HG02678 (cell line): Measurements from ENCODE around the gene BARX2.
"Not testable (repeated sequence)": the region's sequence is repeated elsewhere in the genome, so short reads cannot be mapped to it uniquely, and the experiment has no call there.

ENCODE experiments used
- ATAC-seq: cut with Tn5 transposase; IDR thresholded peaks from one replicate; pipeline ENCODE4 v1.9.1; 2021; ENCODE audit warnings: mild to moderate bottlenecking, moderate library complexity; ENCODE audit not compliant: unreplicated experiment

The BARX2 gene, protein sequence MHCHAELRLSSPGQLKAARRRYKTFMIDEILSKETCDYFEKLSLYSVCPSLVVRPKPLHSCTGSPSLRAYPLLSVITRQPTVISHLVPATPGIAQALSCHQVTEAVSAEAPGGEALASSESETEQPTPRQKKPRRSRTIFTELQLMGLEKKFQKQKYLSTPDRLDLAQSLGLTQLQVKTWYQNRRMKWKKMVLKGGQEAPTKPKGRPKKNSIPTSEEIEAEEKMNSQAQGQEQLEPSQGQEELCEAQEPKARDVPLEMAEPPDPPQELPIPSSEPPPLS

GRCh38 chr11:129375751-129376657, at the start of gene BARX2:
TSS of gene BARX2 (plus strand) at chr11:129375848. CDS start at chr11:129376036, 188 bp downstream.
- ATAC-seq, result peak; percentile 44

DNA sequence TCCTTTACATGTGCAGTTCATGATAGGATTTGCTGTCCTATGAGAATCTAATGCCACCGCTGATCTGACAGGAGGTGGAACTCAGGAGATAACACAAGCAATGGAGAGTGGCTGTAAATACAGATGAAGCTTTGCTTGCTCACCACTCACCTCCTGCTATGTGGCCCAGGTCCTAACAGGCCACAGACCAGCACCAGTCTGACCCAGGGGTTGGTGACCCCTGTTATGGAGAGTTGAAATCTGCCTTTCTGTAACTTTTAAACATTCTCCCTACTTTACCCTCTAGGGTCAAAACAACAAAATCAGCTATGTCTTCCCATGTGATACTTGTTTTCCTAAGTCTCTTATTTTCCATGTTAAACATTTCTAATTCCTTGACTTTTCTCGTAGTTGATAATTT, 48.7 kb upstream of the BARX2 start:
- no peak for ATAC-seq

GRCh38 chr11:129327708-129328107, 47.9 kb upstream of the BARX2 start:
- not testable (repeated sequence) for ATAC-seq

DNA sequence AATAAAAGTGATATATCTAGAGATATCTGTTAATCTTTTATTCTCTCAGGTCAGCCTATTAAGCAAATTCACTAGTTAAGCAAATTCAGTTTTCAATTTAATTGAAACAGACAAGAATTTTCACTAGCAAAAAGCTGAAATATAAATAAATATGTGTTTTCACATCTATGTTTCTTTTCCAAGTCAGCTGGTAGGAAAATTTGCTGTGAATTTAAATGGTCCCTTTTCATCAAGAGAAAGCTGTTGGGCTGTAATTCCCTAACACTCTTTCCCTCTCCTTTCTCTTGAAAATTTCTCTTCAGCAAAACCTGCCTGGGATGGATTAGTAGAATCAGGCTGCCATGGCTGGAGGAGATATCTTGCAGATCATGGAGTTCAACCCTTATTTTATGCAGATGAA, 46.9 kb upstream of the BARX2 start:
- no peak for ATAC-seq

- ATAC-seq, result no peak
Measured at GRCh38 chr11:129331217-129331616, 44.4 kb upstream of the BARX2 start.

- ATAC-seq, result peak; percentile 93
Measured at GRCh38 chr11:129331871-129332274, 43.8 kb upstream of the BARX2 start.

- no peak for ATAC-seq
Measured at GRCh38 chr11:129333873-129334272, 41.8 kb upstream of the BARX2 start.

GRCh38 chr11:129344301-129344940, 31.2 kb upstream of the BARX2 start:
- not testable (repeated sequence) for ATAC-seq

DNA sequence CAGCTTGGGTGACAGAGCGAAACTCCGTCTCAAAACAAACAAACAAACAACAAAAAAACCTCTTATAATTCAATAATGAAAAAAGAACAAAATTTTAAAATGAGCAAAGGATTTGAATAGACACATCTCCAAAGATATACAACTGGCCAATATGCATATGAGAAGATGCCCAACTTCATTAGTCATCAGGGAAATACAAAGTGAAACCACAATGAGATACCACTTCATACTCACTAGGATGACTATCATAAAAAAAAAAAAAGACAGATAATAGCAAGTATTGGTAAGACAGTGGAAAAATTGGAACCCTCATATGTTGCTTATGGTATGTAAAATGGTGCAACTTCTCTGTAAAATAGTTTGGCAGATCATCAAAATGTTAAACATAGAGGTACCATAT, 28.7 kb upstream of the BARX2 start:
- no peak for ATAC-seq

DNA sequence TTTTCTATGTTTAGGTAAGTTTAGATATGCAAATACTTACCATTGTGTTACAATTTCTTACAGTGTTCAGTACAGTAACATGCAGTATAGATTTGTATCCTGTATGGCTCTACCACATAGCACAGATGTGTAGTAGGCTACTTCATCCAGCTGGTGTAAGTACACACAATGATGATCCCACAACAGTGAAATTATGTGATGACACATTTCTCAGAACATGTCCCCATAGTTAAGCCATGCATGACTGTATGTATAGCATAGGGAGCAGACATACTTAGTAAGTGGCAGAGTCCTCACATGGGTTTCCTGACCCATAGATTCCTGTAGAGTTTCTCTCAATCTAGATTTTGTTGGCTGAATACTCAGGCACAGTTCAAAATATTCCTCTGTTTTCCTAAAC, 26.8 kb upstream of the BARX2 start:
- no peak for ATAC-seq

DNA sequence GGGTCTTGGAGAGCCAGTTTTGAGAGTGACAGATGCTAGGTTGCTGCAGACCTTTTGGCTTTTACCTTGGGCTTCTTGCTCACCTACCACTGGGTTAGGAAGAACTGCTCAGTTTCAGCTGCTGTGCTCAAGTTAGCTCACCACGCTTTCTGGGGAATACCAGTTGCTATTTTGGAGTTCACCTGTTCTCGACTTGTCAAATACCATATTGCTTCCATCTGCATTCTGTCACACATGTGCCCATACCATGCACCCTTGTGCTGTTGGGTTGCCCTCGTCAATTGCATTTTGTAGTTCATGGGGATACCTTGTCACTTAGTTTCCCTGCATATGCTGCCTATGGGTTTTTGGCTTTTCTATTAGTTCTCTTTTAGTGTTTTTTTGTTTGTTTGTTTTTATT, 23.0 kb upstream of the BARX2 start:
- ATAC-seq, result no peak

GRCh38 chr11:129354691-129355090, 21.0 kb upstream of the BARX2 start:
- ATAC-seq, result no peak

DNA sequence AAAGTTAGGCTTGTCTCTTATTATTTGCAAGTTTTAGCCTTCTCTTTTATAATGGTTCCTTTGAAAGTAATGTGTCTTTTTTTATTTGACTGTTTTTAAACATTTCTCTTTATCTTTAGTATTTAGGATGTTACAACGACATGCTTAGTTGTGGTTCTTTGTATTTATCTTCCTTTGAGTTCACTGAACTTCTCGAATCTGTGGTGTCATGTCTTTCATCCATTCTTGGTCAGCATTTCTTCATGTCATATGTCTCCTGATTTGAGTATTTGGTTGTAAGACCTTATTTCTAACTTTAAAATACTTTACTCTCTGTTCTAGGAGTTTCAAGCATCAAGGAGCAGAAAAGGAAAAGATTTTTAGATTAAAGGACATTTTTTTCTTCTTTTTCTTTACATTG, 15.9 kb upstream of the BARX2 start:
- no peak for ATAC-seq

- ATAC-seq, result peak; percentile 100
Measured at GRCh38 chr11:129364143-129364654, 11.4 kb upstream of the BARX2 start.

DNA sequence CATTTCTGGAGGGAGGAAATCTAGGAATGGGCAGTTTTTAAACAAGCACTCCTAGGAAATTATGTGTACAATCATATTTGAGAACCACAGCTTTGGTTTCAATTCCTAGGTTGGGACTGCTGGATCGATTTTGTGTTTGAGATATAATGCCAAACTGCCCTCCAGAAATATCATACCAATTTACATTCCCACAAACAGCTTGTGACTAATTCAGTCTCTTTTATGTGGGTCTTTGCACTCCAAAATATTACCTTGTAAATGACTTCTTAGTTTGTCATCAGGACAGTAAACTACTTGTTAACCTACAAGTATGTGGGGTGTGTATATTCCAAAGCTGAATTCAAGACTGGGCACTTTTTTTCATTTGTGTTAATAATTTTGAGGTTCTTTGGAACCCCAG, 9.8 kb upstream of the BARX2 start:
- no peak for ATAC-seq

GRCh38 chr11:129366737-129367597, 8.7 kb upstream of the BARX2 start:
- no peak for ATAC-seq

GRCh38 chr11:129368889-129369672, 6.6 kb upstream of the BARX2 start:
- no peak for ATAC-seq

- ATAC-seq, result no peak
Measured at GRCh38 chr11:129370715-129371114, 4.9 kb upstream of the BARX2 start.

- no peak for ATAC-seq
Measured at GRCh38 chr11:129372609-129373488, 2.8 kb upstream of the BARX2 start.
